GM19328 (cell line): ENCODE measurements around the gene NIPBL.
"Not testable (repeated sequence)": the region's sequence is repeated elsewhere in the genome, so short reads cannot be mapped to it uniquely, and the experiment has no call there.

Experiments
- ATAC-seq: cut with Tn5 transposase; IDR thresholded peaks from one replicate; pipeline ENCODE4 v1.9.1; 2021; ENCODE audit warnings: mild to moderate bottlenecking, moderate library complexity; ENCODE audit not compliant: unreplicated experiment

Gene NIPBL

GRCh38 chr5:36878392-36879082, 2.0 kb downstream of the NIPBL start:
- no peak for ATAC-seq

- ATAC-seq = no peak
Observed at GRCh38 chr5:36879274-36880033, 2.9 kb downstream of the NIPBL start.

GRCh38 chr5:36880761-36881160, 4.2 kb downstream of the NIPBL start:
- ATAC-seq = no peak

GRCh38 chr5:36881304-36881703, 4.7 kb downstream of the NIPBL start:
- no peak for ATAC-seq

GRCh38 chr5:36881807-36882206, 5.2 kb downstream of the NIPBL start:
- ATAC-seq = no peak

- peak; percentile 41 for ATAC-seq
Observed at GRCh38 chr5:36882250-36882649, 5.7 kb downstream of the NIPBL start.

GRCh38 chr5:36883894-36884462, 7.4 kb downstream of the NIPBL start:
- no peak for ATAC-seq

GRCh38 chr5:36885149-36885548, 8.6 kb downstream of the NIPBL start:
- no peak for ATAC-seq

GRCh38 chr5:36885566-36886485, 9.3 kb downstream of the NIPBL start:
- ATAC-seq = no peak

- no peak for ATAC-seq
Observed at GRCh38 chr5:36886791-36887190, 10.2 kb downstream of the NIPBL start.

- ATAC-seq = no peak
Observed at GRCh38 chr5:36887532-36887931, 11.0 kb downstream of the NIPBL start.

- ATAC-seq = no peak
Observed at GRCh38 chr5:36888303-36888702, 11.7 kb downstream of the NIPBL start.

- ATAC-seq = no peak
Observed at GRCh38 chr5:36889264-36889663, 12.7 kb downstream of the NIPBL start.

GRCh38 chr5:36891266-36891665, 14.7 kb downstream of the NIPBL start:
- no peak for ATAC-seq

GRCh38 chr5:36892085-36892830, 15.7 kb downstream of the NIPBL start:
- ATAC-seq = not testable (repeated sequence)

- no peak for ATAC-seq
Observed at GRCh38 chr5:36894954-36895353, 18.4 kb downstream of the NIPBL start.

GRCh38 chr5:36896476-36896875, 19.9 kb downstream of the NIPBL start:
- no peak for ATAC-seq

- ATAC-seq = no peak
Observed at GRCh38 chr5:36897616-36898015, 21.0 kb downstream of the NIPBL start.

GRCh38 chr5:36899860-36900259, 23.3 kb downstream of the NIPBL start:
- ATAC-seq = no peak

- no peak for ATAC-seq
Observed at GRCh38 chr5:36900283-36900682, 23.7 kb downstream of the NIPBL start.
